PFSK-1 (cell line): Measurements from ENCODE around the gene OR9Q2.
"Not testable (repeated sequence)": the region's sequence is repeated elsewhere in the genome, so short reads cannot be mapped to it uniquely, and the experiment has no call there.

Source experiments
- FOXP2 ChIP-seq: optimal IDR thresholded peaks from 2 replicates; pipeline ENCODE3; 2011; ENCODE audit warnings: borderline replicate concordance, control low read depth, inconsistent platforms; ENCODE audit not compliant: insufficient read depth; ENCODE audit errors: extremely low read length, extremely low read depth
- POLR2AphosphoS5 ChIP-seq: IDR thresholded peaks from 2 replicates; pipeline ENCODE4 v1.6.1; 2012; ENCODE audit warnings: low read depth, mild to moderate bottlenecking, control low read depth, low read length, moderate library complexity
- SIN3A ChIP-seq: IDR thresholded peaks from 2 replicates; pipeline ENCODE4 v1.6.1; 2012; ENCODE audit warnings: mild to moderate bottlenecking, low read length, moderate library complexity, borderline replicate concordance; ENCODE audit not compliant: insufficient read depth
- TAF1 ChIP-seq: IDR thresholded peaks from 2 replicates; pipeline ENCODE4 v1.6.1; 2012; ENCODE audit warnings: low read length, control low read depth, borderline replicate concordance; ENCODE audit not compliant: insufficient read depth
- TF ChIP-seq, protein P1 (sequence below), 2 experiments: IDR thresholded peaks; 2 replicates each; pipeline versions ENCODE4 v1.6.1 to v1.8.0; 2011 to 2012; ENCODE audit warnings: low read depth in 2 of 2, low read length in 2 of 2, control low read depth in 1 of 2, inconsistent platforms in 1 of 2, mild to moderate bottlenecking in 1 of 2, moderate library complexity in 1 of 2; ENCODE audit not compliant: insufficient read depth in 1 of 2

OR9Q2 gene

GRCh38 chr11:58193391-58193790 lies 4.5 kb downstream of the OR9Q2 start:
- TF ChIP-seq TAF1 (no peak), FOXP2 (no peak), POLR2AphosphoS5 (no peak), SIN3A (no peak)
- TF ChIP-seq, protein P1, sequence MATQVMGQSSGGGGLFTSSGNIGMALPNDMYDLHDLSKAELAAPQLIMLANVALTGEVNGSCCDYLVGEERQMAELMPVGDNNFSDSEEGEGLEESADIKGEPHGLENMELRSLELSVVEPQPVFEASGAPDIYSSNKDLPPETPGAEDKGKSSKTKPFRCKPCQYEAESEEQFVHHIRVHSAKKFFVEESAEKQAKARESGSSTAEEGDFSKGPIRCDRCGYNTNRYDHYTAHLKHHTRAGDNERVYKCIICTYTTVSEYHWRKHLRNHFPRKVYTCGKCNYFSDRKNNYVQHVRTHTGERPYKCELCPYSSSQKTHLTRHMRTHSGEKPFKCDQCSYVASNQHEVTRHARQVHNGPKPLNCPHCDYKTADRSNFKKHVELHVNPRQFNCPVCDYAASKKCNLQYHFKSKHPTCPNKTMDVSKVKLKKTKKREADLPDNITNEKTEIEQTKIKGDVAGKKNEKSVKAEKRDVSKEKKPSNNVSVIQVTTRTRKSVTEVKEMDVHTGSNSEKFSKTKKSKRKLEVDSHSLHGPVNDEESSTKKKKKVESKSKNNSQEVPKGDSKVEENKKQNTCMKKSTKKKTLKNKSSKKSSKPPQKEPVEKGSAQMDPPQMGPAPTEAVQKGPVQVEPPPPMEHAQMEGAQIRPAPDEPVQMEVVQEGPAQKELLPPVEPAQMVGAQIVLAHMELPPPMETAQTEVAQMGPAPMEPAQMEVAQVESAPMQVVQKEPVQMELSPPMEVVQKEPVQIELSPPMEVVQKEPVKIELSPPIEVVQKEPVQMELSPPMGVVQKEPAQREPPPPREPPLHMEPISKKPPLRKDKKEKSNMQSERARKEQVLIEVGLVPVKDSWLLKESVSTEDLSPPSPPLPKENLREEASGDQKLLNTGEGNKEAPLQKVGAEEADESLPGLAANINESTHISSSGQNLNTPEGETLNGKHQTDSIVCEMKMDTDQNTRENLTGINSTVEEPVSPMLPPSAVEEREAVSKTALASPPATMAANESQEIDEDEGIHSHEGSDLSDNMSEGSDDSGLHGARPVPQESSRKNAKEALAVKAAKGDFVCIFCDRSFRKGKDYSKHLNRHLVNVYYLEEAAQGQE (IDR thresholded peaks at IDR 0.05; ENCODE audit: insufficient read depth in 1 of 2, low read depth in 2 of 2, low read length in 2 of 2): no peak

- TF ChIP-seq FOXP2 (no peak), SIN3A (no peak)
Observed at GRCh38 chr11:58195939-58196338, 7.1 kb downstream of the OR9Q2 start.

- TF ChIP-seq, protein P1 (IDR thresholded peaks at IDR 0.05; ENCODE audit: insufficient read depth in 1 of 2, low read depth in 2 of 2, low read length in 2 of 2): no peak
- TF ChIP-seq POLR2AphosphoS5: no peak
- TF ChIP-seq SIN3A: no peak
- TF ChIP-seq FOXP2: no peak
- TF ChIP-seq TAF1: no peak
Observed at GRCh38 chr11:58199271-58199670, 10.4 kb downstream of the OR9Q2 start.

DNA sequence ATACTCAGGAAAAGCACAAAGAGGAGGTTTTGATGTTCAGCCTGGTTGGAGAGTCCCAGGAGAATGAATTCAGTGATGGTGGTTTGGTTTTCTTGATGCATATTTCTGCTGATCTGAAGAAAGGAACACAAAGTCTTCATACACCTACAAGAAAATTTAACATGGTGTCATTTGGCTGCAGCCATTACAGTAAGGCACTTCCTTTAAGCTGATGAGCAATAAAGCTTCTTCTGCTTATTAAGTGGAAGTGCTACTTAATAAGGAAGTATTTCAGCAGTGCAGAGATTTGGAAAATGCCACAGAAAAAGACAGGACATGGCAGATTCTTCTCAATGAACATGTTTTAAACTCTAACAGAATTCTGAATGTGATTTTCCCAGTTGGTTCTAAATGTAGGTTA lies 15.2 kb downstream of the OR9Q2 start, which contains the start of gene OR1S2:
OR1S2 (minus strand) TSS at position 101 of the 400 bp plus-strand sequence; CDS start at position 101, 0 bp downstream.
- TF ChIP-seq, protein P1 (IDR thresholded peaks at IDR 0.05; ENCODE audit: insufficient read depth in 1 of 2, low read depth in 2 of 2, low read length in 2 of 2): no peak
- TF ChIP-seq SIN3A (no peak), TAF1 (no peak), FOXP2 (no peak), POLR2AphosphoS5 (no peak)

DNA sequence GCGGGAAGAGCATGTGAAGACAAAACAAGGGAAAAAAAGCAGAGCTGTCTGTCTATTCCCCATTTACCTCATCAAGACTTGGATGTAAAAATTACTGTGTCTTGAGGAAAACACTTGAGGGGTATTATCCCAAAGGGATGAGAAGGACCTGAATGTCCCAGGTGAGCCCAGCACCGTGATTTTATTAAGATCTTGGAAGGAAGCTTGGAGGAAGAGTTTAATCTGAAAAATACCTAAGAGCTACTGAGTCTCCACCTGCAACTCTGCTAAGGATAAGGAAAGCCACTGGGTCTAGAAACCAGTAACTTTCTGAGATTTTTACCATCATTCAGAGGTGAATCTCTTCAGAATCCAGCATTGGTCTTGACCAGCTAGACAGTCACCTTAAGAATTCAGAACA lies 23.6 kb downstream of the OR9Q2 start, which contains the start of gene OR1S1:
OR1S1 (plus strand) TSS at position 301 of the 400 bp plus-strand sequence.
- TF ChIP-seq, protein P1 (IDR thresholded peaks at IDR 0.05; ENCODE audit: insufficient read depth in 1 of 2, low read depth in 2 of 2, low read length in 2 of 2): not testable (repeated sequence)
- TF ChIP-seq POLR2AphosphoS5, SIN3A: not testable (repeated sequence)
